ENCODE results near the gene PLEKHO2.

- TF ChIP-seq POLR2A (IDR thresholded peaks at IDR 0.05): no peak
- TF ChIP-seq POLR2AphosphoS5 (IDR thresholded peaks at IDR 0.05): no peak
Observed at GRCh38 chr15:64905941-64906340, 64.2 kb downstream of the PLEKHO2 start.
